ENCODE measurements around the gene ESRRB. TPM values are rescaled to one million over a fixed set of nuclear protein-coding genes. Genes with fewer than 3 reads are reported as not detected.

ESRRB gene
- total RNA-seq, 1 donor = not detected

DNA sequence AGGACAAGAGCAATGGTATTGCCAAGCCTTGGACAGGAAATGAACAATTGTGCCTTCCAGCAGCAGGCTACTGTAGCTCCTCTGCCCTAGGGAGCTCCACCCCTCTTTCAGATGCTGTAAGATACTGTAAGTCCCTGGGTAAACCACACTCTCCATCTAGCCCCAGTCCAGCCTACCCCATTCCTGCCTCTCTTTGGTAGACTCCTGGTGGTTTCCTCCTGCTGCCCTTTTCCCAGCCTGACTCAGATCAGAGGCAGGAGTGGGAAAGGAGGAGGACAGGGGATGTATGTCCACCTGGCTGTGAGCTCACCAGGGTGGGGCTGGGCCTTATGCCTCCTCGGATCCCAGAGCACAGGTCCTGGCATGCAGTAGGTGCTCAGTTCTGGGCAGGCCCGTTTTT, 174.6 kb downstream of the ESRRB start:
- peak; percentile 2 for DNase-seq (ENCODE audit: low read depth)
- no peak overlapping the region for H3K4me3 ChIP-seq (ENCODE audit: low read depth, low read length)
- TF ChIP-seq, protein P1, sequence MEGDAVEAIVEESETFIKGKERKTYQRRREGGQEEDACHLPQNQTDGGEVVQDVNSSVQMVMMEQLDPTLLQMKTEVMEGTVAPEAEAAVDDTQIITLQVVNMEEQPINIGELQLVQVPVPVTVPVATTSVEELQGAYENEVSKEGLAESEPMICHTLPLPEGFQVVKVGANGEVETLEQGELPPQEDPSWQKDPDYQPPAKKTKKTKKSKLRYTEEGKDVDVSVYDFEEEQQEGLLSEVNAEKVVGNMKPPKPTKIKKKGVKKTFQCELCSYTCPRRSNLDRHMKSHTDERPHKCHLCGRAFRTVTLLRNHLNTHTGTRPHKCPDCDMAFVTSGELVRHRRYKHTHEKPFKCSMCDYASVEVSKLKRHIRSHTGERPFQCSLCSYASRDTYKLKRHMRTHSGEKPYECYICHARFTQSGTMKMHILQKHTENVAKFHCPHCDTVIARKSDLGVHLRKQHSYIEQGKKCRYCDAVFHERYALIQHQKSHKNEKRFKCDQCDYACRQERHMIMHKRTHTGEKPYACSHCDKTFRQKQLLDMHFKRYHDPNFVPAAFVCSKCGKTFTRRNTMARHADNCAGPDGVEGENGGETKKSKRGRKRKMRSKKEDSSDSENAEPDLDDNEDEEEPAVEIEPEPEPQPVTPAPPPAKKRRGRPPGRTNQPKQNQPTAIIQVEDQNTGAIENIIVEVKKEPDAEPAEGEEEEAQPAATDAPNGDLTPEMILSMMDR (IDR thresholded peaks at IDR 0.05; ENCODE audit: insufficient read depth, low read length) = no peak

DNA sequence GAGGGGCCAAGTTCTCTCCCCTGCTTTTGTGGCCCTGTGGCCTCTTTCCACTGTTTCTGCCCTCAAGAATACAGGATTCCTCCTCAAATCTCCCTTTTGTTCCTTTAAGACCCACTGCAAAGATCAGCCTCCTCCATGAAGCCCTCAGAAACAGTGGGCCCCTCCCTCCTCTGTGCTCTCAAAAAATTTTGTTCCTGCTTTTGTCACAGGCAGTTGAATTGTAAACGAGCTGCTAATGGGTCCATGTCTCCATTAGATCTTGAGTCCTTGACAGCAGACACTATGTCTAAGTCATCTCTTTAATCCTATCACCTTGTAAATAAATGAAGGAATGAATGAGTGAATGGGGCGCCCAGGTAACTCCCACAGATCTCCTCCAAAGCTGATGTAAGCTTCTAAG, 175.2 kb downstream of the ESRRB start:
- TF ChIP-seq, protein P1 (IDR thresholded peaks at IDR 0.05; ENCODE audit: insufficient read depth, low read length) = no peak
- no peak for DNase-seq (ENCODE audit: low read depth)
- no peak overlapping the region for H3K4me3 ChIP-seq (ENCODE audit: low read depth, low read length)

Other genes with a start within 250 kb of the ESRRB start
- gene GPATCH2L, start 224.2 kb upstream of the ESRRB start, total RNA-seq (ENCODE audit: low replicate concordance) = 47.9 and 57.6 TPM in 2 replicates

Measured in fibroblast of the aortic adventitia (primary cell).